ENCODE measurements around the gene IFIH1. TPM values are rescaled to one million over a fixed set of nuclear protein-coding genes. Genes with fewer than 3 reads are reported as not detected.

Gene IFIH1
- total and polyA plus RNA-seq, 2 experiments from 2014 or later = 1.7 to 10.1 TPM

DNA sequence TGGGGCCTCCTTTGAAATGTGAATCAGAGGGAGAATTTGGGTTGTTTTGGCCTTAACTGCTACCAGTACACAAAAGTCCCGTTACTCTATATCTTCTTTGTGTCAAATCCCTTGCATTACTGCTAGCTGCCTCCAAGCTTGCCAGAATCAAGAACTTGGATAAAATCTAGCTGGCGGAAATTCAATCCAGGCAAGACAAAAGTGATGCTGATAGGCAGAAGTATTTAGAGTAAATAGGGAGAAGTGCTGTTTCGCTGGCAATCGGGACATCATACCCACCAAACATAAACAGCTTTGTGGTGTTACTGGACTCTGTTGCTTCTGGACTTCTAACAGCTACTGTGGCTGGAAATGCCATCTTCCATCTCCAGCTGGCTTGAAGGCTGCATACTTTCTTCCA is 2.5 kb downstream of the IFIH1 start:
- Histone ChIP-seq H3K4me2 (no peak overlapping the region), H3K9me2 (replicated peaks; ENCODE audit: insufficient read depth) (no peaks in the 10 kb centered on the region), H4K20me1 (ENCODE audit: insufficient read depth, poor library complexity, severe bottlenecking) (no peaks in the 10 kb centered on the region), H2AFZ (no peak overlapping the region), H3K9me3 (ENCODE audit: low read depth) (no peaks in the 10 kb centered on the region), H3K27me3 (no peaks in the 10 kb centered on the region), H3K27ac (no peak overlapping the region), H3K79me2 (no peaks in the 10 kb centered on the region), H3K4me1 (ENCODE audit: insufficient read depth) (peaks cover 5% of the 10 kb centered on the region), H3K36me3 (replicated peaks; ENCODE audit: insufficient read depth, low read depth) (no peaks in the 10 kb centered on the region), H3K4me3 (no peak overlapping the region)
- 91% methylated on average over 4 of the region's 4 CpGs for WGBS (ENCODE audit: low lambda C conversion rate, missing lambda C conversion rate)
- no peak for DNase-seq (ENCODE audit: low spot score)
- TF ChIP-seq, protein P1, sequence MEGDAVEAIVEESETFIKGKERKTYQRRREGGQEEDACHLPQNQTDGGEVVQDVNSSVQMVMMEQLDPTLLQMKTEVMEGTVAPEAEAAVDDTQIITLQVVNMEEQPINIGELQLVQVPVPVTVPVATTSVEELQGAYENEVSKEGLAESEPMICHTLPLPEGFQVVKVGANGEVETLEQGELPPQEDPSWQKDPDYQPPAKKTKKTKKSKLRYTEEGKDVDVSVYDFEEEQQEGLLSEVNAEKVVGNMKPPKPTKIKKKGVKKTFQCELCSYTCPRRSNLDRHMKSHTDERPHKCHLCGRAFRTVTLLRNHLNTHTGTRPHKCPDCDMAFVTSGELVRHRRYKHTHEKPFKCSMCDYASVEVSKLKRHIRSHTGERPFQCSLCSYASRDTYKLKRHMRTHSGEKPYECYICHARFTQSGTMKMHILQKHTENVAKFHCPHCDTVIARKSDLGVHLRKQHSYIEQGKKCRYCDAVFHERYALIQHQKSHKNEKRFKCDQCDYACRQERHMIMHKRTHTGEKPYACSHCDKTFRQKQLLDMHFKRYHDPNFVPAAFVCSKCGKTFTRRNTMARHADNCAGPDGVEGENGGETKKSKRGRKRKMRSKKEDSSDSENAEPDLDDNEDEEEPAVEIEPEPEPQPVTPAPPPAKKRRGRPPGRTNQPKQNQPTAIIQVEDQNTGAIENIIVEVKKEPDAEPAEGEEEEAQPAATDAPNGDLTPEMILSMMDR (IDR thresholded peaks at IDR 0.05; ENCODE audit: poor library complexity) = no peak

- no peaks in the 10 kb centered on the region for H3K36me3 ChIP-seq (replicated peaks; ENCODE audit: insufficient read depth, low read depth)
- H2AFZ ChIP-seq = no peak overlapping the region
- H3K79me2 ChIP-seq = no peaks in the 10 kb centered on the region
- no peaks in the 10 kb centered on the region for H4K20me1 ChIP-seq (ENCODE audit: insufficient read depth, poor library complexity, severe bottlenecking)
- no peaks in the 10 kb centered on the region for H3K9me2 ChIP-seq (replicated peaks; ENCODE audit: insufficient read depth)
- no peaks in the 10 kb centered on the region for H3K27me3 ChIP-seq
- TF ChIP-seq, protein P1 (IDR thresholded peaks at IDR 0.05; ENCODE audit: poor library complexity) = no peak
- no peak for TF ChIP-seq EZH2phosphoT487 (IDR thresholded peaks at IDR 0.05; ENCODE audit: low read depth, severe bottlenecking, unreplicated experiment)
- TF ChIP-seq EZH2 (IDR thresholded peaks at IDR 0.05; ENCODE audit: borderline replicate concordance) = no peak
- H3K27ac ChIP-seq = no peak overlapping the region
- WGBS (ENCODE audit: low lambda C conversion rate, missing lambda C conversion rate) = 90% methylated on average over 1 of the region's 1 CpG
- no peak overlapping the region for H3K4me2 ChIP-seq
- DNase-seq (ENCODE audit: low spot score) = no peak
- no peaks in the 10 kb centered on the region for H3K9me3 ChIP-seq (ENCODE audit: low read depth)
- no peaks in the 10 kb centered on the region for H3K4me1 ChIP-seq (ENCODE audit: insufficient read depth)
- no peak overlapping the region for H3K4me3 ChIP-seq
These were observed 5.6 kb downstream of the IFIH1 start for GRCh38 chr2:162312853-162313252.

DNA sequence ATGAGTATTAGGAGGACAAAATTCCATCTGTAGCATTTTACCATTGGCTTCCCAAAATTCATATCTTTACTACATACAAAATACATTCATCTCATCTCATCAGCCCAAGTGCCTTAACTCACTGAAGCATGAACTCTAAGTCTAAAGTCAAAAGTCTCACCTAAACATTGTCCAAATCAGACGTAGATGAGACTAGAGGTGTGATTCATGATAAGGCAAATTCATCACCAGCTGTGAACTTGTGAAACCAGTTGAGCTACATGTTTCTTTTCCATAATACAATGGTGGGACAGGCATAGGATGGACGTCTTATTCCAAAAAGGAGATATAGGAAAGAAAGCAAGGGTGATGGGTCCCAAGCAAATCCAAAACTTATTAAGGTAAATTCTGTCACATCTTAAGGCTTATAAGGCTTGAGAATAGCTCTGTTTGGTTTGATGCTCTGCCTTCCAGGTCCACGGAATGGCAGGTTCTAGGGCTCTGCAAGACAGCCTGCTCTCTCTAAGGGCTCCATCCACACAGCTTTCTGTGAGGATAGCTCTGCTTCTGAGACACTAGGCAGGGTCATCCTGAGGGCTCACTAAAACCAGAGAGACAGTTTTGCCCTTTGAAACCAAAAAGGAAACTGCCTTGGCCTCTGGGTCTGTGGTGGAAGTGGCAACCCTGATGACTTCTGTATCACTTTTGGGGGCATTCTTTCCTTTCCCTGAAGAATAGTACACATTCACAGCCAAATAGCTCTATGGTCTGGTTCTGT is 9.6 kb downstream of the IFIH1 start:
- Histone ChIP-seq H3K9me2 (replicated peaks; ENCODE audit: insufficient read depth) (no peaks in the 10 kb centered on the region), H3K4me2 (no peak overlapping the region), H2AFZ (no peak overlapping the region), H3K36me3 (replicated peaks; ENCODE audit: insufficient read depth, low read depth) (no peaks in the 10 kb centered on the region), H3K4me3 (no peak overlapping the region), H3K27me3 (no peaks in the 10 kb centered on the region), H3K9me3 (ENCODE audit: low read depth) (no peaks in the 10 kb centered on the region), H4K20me1 (ENCODE audit: insufficient read depth, poor library complexity, severe bottlenecking) (no peaks in the 10 kb centered on the region), H3K27ac (no peak overlapping the region), H3K4me1 (ENCODE audit: insufficient read depth) (no peaks in the 10 kb centered on the region), H3K79me2 (no peaks in the 10 kb centered on the region)
- WGBS (ENCODE audit: low lambda C conversion rate, missing lambda C conversion rate) = 71% methylated on average over 3 of the region's 3 CpGs
- TF ChIP-seq EZH2 (IDR thresholded peaks at IDR 0.05; ENCODE audit: borderline replicate concordance) (no peak), EZH2phosphoT487 (IDR thresholded peaks at IDR 0.05; ENCODE audit: low read depth, severe bottlenecking, unreplicated experiment) (no peak)
- TF ChIP-seq, protein P1 (IDR thresholded peaks at IDR 0.05; ENCODE audit: poor library complexity) = no peak
- no peak for DNase-seq (ENCODE audit: low spot score)

All from hepatocyte (in vitro differentiated cells).